ENCODE data around the gene GCG.

DNA sequence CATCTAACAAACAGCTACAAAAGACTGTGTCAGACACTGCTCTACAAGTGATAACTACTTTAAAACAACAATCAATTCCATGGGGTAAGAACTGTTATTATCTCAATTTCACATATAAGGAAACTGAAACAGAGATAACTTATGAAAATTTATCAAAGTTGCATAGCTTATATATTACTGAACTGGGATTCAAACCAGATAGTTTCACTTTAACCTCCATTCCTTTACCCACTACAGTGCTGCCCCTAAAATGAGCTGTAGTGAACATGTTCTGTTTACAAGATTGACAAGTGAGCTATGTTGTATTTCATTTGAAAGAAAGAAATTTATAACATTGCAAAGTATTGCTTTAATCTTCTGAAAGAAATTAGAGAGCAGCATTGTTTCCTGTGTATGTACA, 14.1 kb upstream of the GCG start:
- TF ChIP-seq, protein P1, sequence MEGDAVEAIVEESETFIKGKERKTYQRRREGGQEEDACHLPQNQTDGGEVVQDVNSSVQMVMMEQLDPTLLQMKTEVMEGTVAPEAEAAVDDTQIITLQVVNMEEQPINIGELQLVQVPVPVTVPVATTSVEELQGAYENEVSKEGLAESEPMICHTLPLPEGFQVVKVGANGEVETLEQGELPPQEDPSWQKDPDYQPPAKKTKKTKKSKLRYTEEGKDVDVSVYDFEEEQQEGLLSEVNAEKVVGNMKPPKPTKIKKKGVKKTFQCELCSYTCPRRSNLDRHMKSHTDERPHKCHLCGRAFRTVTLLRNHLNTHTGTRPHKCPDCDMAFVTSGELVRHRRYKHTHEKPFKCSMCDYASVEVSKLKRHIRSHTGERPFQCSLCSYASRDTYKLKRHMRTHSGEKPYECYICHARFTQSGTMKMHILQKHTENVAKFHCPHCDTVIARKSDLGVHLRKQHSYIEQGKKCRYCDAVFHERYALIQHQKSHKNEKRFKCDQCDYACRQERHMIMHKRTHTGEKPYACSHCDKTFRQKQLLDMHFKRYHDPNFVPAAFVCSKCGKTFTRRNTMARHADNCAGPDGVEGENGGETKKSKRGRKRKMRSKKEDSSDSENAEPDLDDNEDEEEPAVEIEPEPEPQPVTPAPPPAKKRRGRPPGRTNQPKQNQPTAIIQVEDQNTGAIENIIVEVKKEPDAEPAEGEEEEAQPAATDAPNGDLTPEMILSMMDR (IDR thresholded peaks at IDR 0.05): no peak
- no peak for TF ChIP-seq POLR2A (IDR thresholded peaks at IDR 0.05)
